H1 (cell line): Measurements from ENCODE around the gene PNO1. TPM values are rescaled to one million over a fixed set of nuclear protein-coding genes. Genes with fewer than 3 reads are reported as not detected.

Source experiments
- CHD1 ChIP-seq: IDR thresholded peaks from 2 replicates; pipeline ENCODE4 v1.6.1; 2012; ENCODE audit warnings: low read depth, low read length, improper control_type of control experiment
- CHD2 ChIP-seq: IDR thresholded peaks from 2 replicates; pipeline ENCODE4 v1.6.1; 2012; ENCODE audit warnings: low read length, improper control_type of control experiment
- CHD7 ChIP-seq: fragments of 300-600 bp; sonication (generic); IDR thresholded peaks from 2 replicates; pipeline ENCODE4 v1.7.1; 2012; ENCODE audit warnings: low read length, moderate library complexity, mild to moderate bottlenecking, inconsistent platforms; ENCODE audit not compliant: insufficient replicate concordance
- FOSL1 ChIP-seq: IDR thresholded peaks from 2 replicates; pipeline ENCODE4 v1.6.1; 2011; ENCODE audit warnings: mild to moderate bottlenecking, low read depth, low read length, moderate library complexity; ENCODE audit not compliant: insufficient read depth
- GABPA ChIP-seq: IDR thresholded peaks from 2 replicates; pipeline ENCODE4 v1.6.1; 2011; ENCODE audit warnings: mild to moderate bottlenecking, low read length, moderate library complexity, borderline replicate concordance; ENCODE audit not compliant: insufficient read depth
- KDM4A ChIP-seq: IDR thresholded peaks from one replicate; pipeline ENCODE4 v1.7.1; 2012; ENCODE audit warnings: low read depth, mild to moderate bottlenecking, moderate library complexity, low read length, inconsistent platforms; ENCODE audit not compliant: severe bottlenecking
- MAX ChIP-seq: IDR thresholded peaks from 2 replicates; pipeline ENCODE4 v1.6.1; 2012; ENCODE audit warnings: inconsistent platforms
- PHF8 ChIP-seq: fragments of 200-600 bp; sonication (generic); conservative IDR thresholded peaks from 2 replicates; pipeline ENCODE4 v1.7.1; 2012; ENCODE audit warnings: low read depth, mild to moderate bottlenecking, inconsistent platforms, low read length, moderate library complexity
- POLR2A ChIP-seq, 2 experiments: IDR thresholded peaks; 1 replicate in 1 of 2; 2 replicates in 1 of 2; pipeline ENCODE4 v1.6.1; 2011; ENCODE audit warnings: low read depth in 2 of 2, low read length in 2 of 2, mild to moderate bottlenecking in 2 of 2; ENCODE audit errors: control extremely low read depth in 1 of 2
- SP2 ChIP-seq: IDR thresholded peaks from 2 replicates; pipeline ENCODE4 v1.6.1; 2012; ENCODE audit warnings: mild to moderate bottlenecking, low read length, inconsistent platforms
- polyA plus RNA-seq, 7 experiments: library from polyadenylated mRNA; depleted of rRNA in 3 of 7; stranded (reverse) in 5 of 7; unstranded in 2 of 7; fragments of >200 nt in 5 of 7; fragments of 200-250 nt in 2 of 7; gene quantifications; 1 replicate in 5 of 7; 2 replicates in 1 of 7; 4 replicates in 1 of 7; pipeline versions ENCODE4 v1.2.1 to v1.2.3, GENCODE V29; 2011 to 2013; ENCODE audit warnings: missing spikeins in 2 of 7, mixed read lengths in 2 of 7
- total RNA-seq: library from RNA; stranded (reverse); fragmentation: NEBNext Ultra II Directional; extraction: Animal tissue kit (Norgen Biotek cat#: 25700); gene quantifications from 2 replicates; pipeline ENCODE4 v1.2.1, GENCODE V29; 2021

Gene PNO1
- total and polyA plus RNA-seq, 2 of the 8 experiments (the other 6 are each of a cell fraction or from before 2014, with no cell fraction given): 18.6 to 33.2 TPM

- TF ChIP-seq CHD7: no peak
- no peak for TF ChIP-seq CHD2
- TF ChIP-seq FOSL1: no peak
- TF ChIP-seq KDM4A: no peak
- TF ChIP-seq MAX: no peak
- TF ChIP-seq POLR2A (IDR thresholded peaks at IDR 0.05; ENCODE audit: control extremely low read depth in 1 of 2, low read depth in 2 of 2, low read length in 2 of 2): no peak
- no peak for TF ChIP-seq SP2
- no peak for TF ChIP-seq GABPA
- TF ChIP-seq CHD1: no peak
- no peak for TF ChIP-seq PHF8
- TF ChIP-seq, all 59 proteins: peak for 0
These were observed 60.7 kb downstream of the PNO1 start (continued) for GRCh38 chr2:68218343-68218901.
